HK-2 (cell line): ENCODE measurements around the gene AK5.

Experiments used
- DNase-seq: peaks from one replicate; pipeline ENCODE4 v3.0.0-alpha.2; 2018; ENCODE audit not compliant: unreplicated experiment

Gene AK5, protein sequence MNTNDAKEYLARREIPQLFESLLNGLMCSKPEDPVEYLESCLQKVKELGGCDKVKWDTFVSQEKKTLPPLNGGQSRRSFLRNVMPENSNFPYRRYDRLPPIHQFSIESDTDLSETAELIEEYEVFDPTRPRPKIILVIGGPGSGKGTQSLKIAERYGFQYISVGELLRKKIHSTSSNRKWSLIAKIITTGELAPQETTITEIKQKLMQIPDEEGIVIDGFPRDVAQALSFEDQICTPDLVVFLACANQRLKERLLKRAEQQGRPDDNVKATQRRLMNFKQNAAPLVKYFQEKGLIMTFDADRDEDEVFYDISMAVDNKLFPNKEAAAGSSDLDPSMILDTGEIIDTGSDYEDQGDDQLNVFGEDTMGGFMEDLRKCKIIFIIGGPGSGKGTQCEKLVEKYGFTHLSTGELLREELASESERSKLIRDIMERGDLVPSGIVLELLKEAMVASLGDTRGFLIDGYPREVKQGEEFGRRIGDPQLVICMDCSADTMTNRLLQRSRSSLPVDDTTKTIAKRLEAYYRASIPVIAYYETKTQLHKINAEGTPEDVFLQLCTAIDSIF

DNA sequence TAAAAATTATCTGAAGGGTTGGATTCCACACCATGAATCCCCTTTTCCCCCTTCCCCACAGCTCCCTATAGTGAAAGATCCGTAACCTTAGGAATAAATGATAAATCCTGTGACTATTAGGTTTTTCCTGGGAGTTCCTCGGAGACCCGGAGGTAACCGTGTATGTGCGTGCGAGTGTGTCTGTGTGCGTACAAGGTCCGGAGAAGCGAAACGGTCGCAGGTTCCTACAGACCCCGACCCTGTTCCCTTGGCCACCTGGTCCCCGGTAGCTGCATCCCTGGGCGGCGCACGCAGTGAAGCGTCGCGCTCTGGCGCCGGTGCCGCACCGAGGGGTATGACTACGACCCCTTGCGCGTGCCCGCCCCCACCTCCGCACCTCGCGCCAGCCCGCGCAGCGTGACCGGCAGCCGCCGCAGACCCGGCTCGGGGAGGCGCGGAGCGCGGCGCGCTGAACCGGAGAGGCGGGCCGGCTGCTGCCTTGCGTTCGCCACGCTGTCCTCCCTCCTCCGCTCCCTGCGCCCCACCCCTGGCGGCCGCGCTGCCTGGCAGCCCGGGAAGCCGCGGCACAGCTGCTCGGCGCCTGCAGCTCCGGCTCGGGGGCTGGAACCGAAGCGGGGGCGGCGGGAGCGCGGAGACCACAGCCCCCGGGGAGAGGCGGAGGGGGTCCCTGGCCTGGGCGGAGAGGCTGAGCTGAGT is at the start of gene AK5:
Gene AK5 (plus strand): TSS at position 529 of the 696 bp plus-strand sequence. CDS start 295 bp downstream, outside the sequence.
- peak; percentile 57 for DNase-seq

DNA sequence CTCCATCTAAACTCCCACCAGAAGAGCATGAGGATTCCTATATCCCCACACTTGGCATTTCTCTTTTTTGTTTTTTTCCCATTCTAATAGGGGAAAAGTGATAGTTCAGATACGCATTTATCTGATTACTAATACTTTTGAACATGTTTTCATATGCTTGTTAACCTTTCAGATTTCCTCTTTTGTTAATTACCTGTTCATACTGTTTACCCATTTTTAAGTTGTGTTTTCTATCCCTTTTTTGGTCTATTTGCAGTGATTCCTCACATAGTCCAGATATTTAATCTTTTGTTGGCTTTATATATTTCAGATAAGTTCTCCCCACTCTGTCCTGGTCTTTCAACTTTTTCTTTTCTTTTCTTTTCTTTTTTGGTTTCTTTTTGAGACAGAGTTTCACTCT is 49.0 kb upstream of the AK5 start:
- DNase-seq: no peak

DNA sequence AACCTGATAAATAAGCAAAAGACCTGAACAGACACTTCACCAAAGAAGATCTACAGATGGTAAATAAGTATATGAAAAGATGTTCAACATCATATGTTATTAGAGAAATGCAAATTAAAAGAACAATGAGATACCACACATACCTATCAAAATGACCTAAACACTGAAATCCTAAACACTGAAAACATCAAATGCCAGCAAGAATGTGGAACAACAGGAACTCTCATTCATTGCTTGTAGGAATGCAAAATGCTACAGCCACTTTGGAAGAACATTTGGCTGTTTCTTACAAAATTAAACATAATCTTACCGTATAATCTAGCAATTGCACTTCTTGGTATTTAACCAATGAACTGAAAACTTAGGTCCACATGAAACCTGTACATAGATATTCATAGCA is 47.7 kb upstream of the AK5 start:
- no peak for DNase-seq

GRCh38 chr1:77234943-77235342 is 46.9 kb upstream of the AK5 start:
- no peak for DNase-seq

DNA sequence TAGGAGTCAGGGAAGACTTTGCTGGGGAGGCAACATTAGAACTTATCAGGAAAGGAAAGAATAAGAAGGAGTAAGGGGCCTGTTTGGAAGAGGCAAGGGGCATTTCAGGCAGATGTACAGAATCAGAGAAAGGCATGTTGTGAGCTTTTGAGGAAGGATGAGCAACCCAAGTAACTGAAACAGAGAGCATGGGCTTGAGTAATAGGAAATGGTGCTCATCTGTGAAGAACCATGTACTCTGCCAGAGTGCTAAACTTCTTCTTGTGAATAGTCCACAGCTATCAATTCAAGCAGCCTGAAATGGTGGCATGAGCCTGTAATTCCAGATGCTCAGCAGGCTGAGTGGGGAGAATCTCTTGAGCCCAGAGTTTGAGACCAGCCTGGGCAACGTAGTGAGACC is 43.4 kb upstream of the AK5 start:
- DNase-seq: no peak

DNA sequence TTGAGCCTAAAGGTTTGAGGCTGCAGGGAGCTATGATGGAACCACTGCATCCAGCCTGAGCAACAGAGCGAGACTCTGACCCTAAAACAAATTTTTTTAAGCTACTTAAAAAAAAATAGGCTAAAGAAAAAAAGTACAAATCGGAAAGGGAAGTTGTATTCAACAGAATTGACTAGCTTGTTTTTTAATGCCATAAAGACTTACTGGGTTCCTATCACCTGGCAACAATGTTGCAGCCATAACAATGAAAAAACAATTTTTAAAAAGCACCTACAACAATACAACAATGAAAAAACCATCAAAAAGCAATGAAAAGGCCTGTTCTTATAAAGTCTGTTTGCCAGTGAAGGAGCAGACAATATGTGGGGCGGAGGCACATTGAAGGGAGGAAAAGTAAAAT is 42.5 kb upstream of the AK5 start:
- no peak for DNase-seq

- DNase-seq: no peak
Measured at GRCh38 chr1:77245830-77246229, 36.0 kb upstream of the AK5 start.

- DNase-seq: no peak
Measured at GRCh38 chr1:77250126-77250525, 31.7 kb upstream of the AK5 start.

GRCh38 chr1:77253211-77253610 is 28.6 kb upstream of the AK5 start:
- DNase-seq: no peak

DNA sequence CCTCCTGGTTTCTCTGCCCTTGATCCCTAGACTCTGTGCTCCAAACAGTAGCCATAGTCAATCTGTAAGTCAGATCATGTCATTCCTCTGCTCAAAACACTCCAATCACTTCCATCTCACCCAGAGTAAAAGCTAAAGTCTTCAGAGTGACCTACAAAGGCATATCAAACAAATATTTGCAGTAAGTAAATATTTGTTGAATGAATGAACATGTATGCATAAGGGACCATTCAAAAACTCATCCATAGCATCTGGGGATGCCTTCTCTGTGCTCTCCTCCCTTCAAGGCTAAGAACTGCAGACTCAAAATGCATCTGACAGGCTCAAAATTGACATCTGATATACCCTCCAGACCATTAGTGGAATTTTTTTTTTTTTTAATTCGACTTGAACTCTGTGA is 18.1 kb upstream of the AK5 start:
- DNase-seq: no peak

DNA sequence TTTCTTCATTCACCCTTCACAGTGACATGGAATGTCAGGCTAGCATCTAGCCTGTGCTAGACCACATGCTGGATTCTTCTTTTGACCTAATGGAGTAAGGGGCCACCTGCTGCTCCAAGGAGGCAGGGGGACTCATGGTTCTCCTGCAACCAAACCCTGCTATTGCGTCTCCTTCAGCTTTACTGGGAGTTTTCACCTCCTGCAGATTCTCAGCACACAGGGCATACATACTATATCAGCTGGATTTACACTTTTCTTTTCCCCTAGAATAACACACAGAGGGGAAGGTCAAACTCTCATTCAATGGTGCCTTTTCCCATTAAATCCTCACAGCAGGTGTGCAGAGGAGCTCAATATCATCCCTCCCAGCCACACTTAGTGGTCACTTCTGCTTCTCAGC is 16.6 kb upstream of the AK5 start:
- no peak for DNase-seq

DNA sequence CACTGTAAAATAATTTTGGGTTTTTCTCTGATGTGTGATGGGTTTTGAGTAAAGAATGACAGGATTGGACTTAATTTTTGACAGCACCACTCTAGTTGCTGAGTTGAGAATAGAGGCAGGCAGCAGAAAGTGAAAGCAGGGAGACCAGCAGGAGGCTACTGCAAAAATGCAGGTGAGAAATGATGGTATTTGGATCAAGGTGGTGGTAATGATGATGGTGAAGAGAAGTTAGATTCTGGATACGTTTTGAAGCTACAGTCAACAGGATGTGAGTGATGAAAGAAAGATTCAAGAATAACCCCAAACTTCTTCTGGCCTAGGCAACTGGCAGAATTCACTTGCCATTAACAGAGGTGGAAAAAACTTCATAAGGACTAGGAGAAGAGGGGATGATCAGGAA is 14.8 kb upstream of the AK5 start:
- DNase-seq: no peak

DNA sequence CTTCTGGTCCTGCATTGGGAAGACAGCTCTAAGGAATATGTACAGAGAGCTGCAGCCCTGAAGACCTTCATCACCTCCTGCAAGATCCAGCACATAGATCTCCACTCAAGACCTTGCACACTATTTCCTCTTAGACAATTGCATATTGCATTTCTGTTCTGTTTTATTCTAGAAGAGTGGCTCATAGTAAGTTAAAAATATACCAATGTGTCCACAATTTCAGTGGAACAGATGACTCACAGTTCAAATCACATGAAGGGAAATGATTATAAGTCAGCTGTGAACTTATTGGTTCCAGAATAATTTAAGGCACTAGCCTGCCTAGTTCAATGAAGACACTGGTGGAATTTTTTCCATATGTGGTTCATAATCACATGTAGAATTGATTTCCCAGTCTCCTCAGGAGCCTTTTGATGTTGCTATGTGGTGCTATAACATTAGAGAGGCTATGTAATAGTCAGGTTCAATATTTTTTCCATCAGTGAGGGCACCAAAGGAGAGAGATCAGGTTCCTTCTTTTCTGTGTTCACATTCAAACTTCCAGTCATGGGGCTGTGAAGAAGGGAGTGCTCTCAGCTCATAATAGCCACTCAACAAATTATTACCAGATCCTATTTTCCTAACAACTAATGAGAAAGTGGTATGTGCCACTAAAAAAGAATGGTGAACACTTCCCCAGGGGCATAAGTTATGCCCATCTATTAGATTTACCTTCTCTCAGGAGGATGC is 9.8 kb upstream of the AK5 start:
- no peak for DNase-seq

DNA sequence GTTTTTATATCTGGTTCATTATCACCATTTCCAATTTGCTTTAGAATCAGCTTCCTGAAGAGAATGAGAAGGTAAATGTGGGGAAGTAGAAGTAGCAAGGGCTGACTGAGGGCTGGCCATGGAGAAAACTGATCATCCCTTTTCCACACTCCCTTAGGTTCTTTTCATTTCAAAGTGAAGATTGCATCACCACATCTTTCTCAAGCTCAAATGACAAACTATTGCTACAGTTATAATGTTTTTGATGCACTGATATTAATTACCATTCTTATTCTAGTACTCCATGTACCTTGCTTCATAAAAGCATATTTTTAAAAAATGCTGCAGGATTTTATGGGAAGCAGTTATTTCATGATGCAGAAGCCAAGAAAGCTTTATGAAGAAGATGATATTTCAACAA is 7.9 kb upstream of the AK5 start:
- DNase-seq: no peak

DNA sequence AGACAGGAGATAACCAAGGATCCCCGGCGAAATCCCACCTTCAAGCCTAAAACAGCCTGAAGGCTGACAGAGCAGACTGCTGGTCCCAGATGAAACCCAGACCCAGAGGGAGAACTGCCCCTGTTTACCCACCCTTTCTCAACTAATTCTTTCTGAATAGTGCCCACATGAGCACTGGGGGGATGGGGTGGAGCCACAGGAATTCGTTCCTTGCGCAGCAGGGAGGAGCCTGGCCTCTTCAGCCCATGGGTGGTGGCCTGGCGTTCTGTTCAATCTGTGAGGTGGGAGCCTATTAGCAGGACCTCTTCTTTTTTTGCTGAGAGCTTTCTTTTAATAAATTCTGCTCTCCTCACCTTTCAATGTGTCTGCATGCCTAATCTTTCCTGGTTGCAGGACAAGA is 6.6 kb upstream of the AK5 start:
- DNase-seq: no peak

DNA sequence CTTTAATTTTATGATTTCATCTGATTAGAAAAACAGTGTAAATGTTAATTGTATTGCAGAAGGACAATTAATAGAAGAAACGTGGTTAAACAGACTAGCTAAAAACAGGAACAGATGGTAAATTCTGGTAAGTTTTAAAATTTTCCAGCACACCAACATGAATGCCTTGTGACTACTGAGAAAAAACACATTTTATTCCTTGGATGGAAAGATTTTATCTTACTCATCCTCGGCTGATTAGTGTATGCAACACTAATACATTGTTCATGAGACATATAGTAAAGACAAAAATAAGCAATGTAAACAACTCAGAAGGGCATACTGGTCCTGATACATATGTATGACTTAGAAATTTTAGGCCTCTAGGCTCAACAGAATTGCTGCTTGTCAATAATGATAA is 4.9 kb upstream of the AK5 start:
- DNase-seq: no peak

GRCh38 chr1:77279929-77280328 is 1.9 kb upstream of the AK5 start:
- DNase-seq: no peak

- no peak for DNase-seq
Measured at GRCh38 chr1:77280962-77281361, 857 bp upstream of the AK5 start.

- peak; percentile 50 for DNase-seq
Measured at GRCh38 chr1:77282187-77282865, 507 bp downstream of the AK5 start.

- no peak for DNase-seq
Measured at GRCh38 chr1:77282866-77283539, 1.2 kb downstream of the AK5 start.

GRCh38 chr1:77283701-77284425 is 2.0 kb downstream of the AK5 start:
- no peak for DNase-seq
